GM23248 (cell line): ENCODE measurements around the gene MALAT1. TPM values are rescaled to one million over a fixed set of nuclear protein-coding genes. Genes with fewer than 3 reads are reported as not detected.

Experiments
- DNase-seq: peaks from one replicate; pipeline ENCODE4 v3.0.0-alpha.2; 2015
- H2AFZ ChIP-seq: fragments of 200-600 bp; sonication (generic); 2 replicates; pipeline ENCODE4 v1.6.1; 2016; ENCODE audit warnings: antibody characterized with exemption
- H3F3A ChIP-seq: fragments of 200-600 bp; sonication (generic); 2 replicates; pipeline ENCODE4 v1.6.1; 2016; ENCODE audit warnings: mild to moderate bottlenecking, antibody characterized with exemption, mixed run types; ENCODE audit not compliant: insufficient read depth
- H3K27ac ChIP-seq: fragments of 200-600 bp; sonication (generic); 2 replicates; pipeline ENCODE4 v1.5.1; 2016; ENCODE audit warnings: mild to moderate bottlenecking
- H3K27me3 ChIP-seq: fragments of 200-600 bp; sonication (generic); replicated peaks from 2 replicates; pipeline ENCODE4 v1.6.1; 2016; ENCODE audit warnings: mild to moderate bottlenecking; ENCODE audit not compliant: insufficient read depth
- H3K36me3 ChIP-seq: fragments of 200-600 bp; sonication (generic); 2 replicates; pipeline ENCODE4 v1.6.1; 2016; ENCODE audit warnings: low read depth, mild to moderate bottlenecking
- H3K4me1 ChIP-seq: fragments of 200-600 bp; sonication (generic); 2 replicates; pipeline ENCODE4 v1.6.1; 2016; ENCODE audit warnings: mild to moderate bottlenecking; ENCODE audit not compliant: insufficient read depth
- H3K4me2 ChIP-seq: fragments of 200-600 bp; sonication (generic); one replicate; pipeline ENCODE4 v1.6.1; 2016; ENCODE audit warnings: mild to moderate bottlenecking; ENCODE audit not compliant: unreplicated experiment
- H3K4me3 ChIP-seq: fragments of 200-600 bp; sonication (generic); 2 replicates; pipeline ENCODE4 v1.5.1; 2016; ENCODE audit warnings: mild to moderate bottlenecking
- H3K79me2 ChIP-seq: fragments of 200-600 bp; sonication (generic); 2 replicates; pipeline ENCODE4 v1.6.1; 2016; ENCODE audit warnings: mild to moderate bottlenecking; ENCODE audit not compliant: insufficient read depth
- H3K9ac ChIP-seq: fragments of 200-600 bp; sonication (generic); 2 replicates; pipeline ENCODE4 v1.6.1; 2016; ENCODE audit warnings: mild to moderate bottlenecking
- H3K9me2 ChIP-seq: fragments of 200-600 bp; sonication (generic); 2 replicates; pipeline ENCODE4 v1.6.1; 2016; ENCODE audit warnings: mixed run types, mild to moderate bottlenecking, moderate library complexity; ENCODE audit not compliant: insufficient read depth
- H3K9me3 ChIP-seq: fragments of 200-600 bp; sonication (generic); one replicate; pipeline ENCODE4 v1.6.1; 2017; ENCODE audit warnings: low read depth
- H4K20me1 ChIP-seq: fragments of 200-600 bp; sonication (generic); 2 replicates; pipeline ENCODE4 v1.6.0; 2016; ENCODE audit not compliant: insufficient read depth
- EZH2 ChIP-seq: fragments of 200-600 bp; sonication (generic); IDR thresholded peaks from 2 replicates; pipeline ENCODE4 v1.6.1; 2018; ENCODE audit warnings: antibody characterized with exemption, mild to moderate bottlenecking; ENCODE audit not compliant: insufficient read depth, poor library complexity, severe bottlenecking
- EZH2phosphoT487 ChIP-seq: fragments of 200-600 bp; sonication (generic); IDR thresholded peaks from 2 replicates; pipeline ENCODE4 v1.6.1; 2018; ENCODE audit warnings: antibody characterized with exemption, moderate library complexity, mild to moderate bottlenecking, low read depth; ENCODE audit not compliant: insufficient read depth
- WGBS, 2 experiments: methylation state at CpG; one replicate each; pipeline ENCODE4 v1.1.6; 2015 to 2017; ENCODE audit warnings: low lambda C conversion rate in 2 of 2, low coverage in 1 of 2; ENCODE audit errors: missing lambda C conversion rate in 2 of 2; 5-methylcytosine and 5-hydroxymethylcytosine counted together
- in situ Hi-C: fragments of 300-500 bp; cut with MboI; formaldehyde crosslinking; loops from 2 replicates; pipeline ENCODE4 v1.15.0; 2020
- polyA plus RNA-seq: library from polyadenylated mRNA; unstranded; fragments of >200 nt; fragmentation: Nextera tagmentation; extraction: Ambion mirVana; gene quantifications from 2 replicates; pipeline ENCODE4 v1.2.1, GENCODE V29; 2016
- total RNA-seq: library from RNA; depleted of rRNA; stranded (reverse); fragments of >200 nt; shearing (Covaris generic); gene quantifications from 2 replicates; pipeline ENCODE4 v1.2.3, GENCODE V29; 2014

MALAT1 gene
- total and polyA plus RNA-seq, 2 experiments from 2014 or later = 2,638 to 13,207 TPM

- 5 to 6% methylated on average over 18 to 32 of the region's 33 CpGs for WGBS, 2 experiments
- DNase-seq = peak; percentile 84
- H3K4me2 ChIP-seq = peak overlapping the region; percentile 72
These were observed 20.3 kb upstream of the MALAT1 start for GRCh38 chr11:65478388-65479183.

GRCh38 chr11:65479184-65480145 is 19.4 kb upstream of the MALAT1 start:
- Histone ChIP-seq H3K4me3 (peak overlapping the region; percentile 44), H3K79me2 (peaks cover 75% of the 10 kb centered on the region), H3F3A (peaks cover 39% of the 10 kb centered on the region), H4K20me1 (no peaks in the 10 kb centered on the region), H3K27me3 (no peaks in the 10 kb centered on the region), H3K27ac (peak overlapping the region; percentile 99), H2AFZ (no peak overlapping the region), H3K9me3 (no peaks in the 10 kb centered on the region), H3K9ac (peak overlapping the region; percentile 98), H3K36me3 (no peaks in the 10 kb centered on the region), H3K4me2 (peak overlapping the region; percentile 72), H3K9me2 (no peaks in the 10 kb centered on the region), H3K4me1 (peaks cover 52% of the 10 kb centered on the region)
- DNase-seq = peak; percentile 98
- in situ Hi-C loops = no loop called here
- 34 to 47% methylated on average over 11 of the region's 11 CpGs for WGBS, 2 experiments
- no peak for TF ChIP-seq EZH2phosphoT487
- TF ChIP-seq EZH2 = no peak

More at GRCh38 chr11:65478388-65479183, 20.3 kb upstream of the MALAT1 start:
- Histone ChIP-seq H3K4me1 (peaks cover 52% of the 10 kb centered on the region), H4K20me1 (no peaks in the 10 kb centered on the region), H3F3A (peaks cover 39% of the 10 kb centered on the region), H3K79me2 (peaks cover 78% of the 10 kb centered on the region), H3K4me3 (peak overlapping the region; percentile 44), H3K9ac (peak overlapping the region; percentile 98), H3K27ac (peak overlapping the region; percentile 99), H2AFZ (no peak overlapping the region), H3K36me3 (no peaks in the 10 kb centered on the region), H3K9me3 (no peaks in the 10 kb centered on the region), H3K9me2 (no peaks in the 10 kb centered on the region), H3K27me3 (no peaks in the 10 kb centered on the region)
- no peak for TF ChIP-seq EZH2
- no peak for TF ChIP-seq EZH2phosphoT487
- in situ Hi-C loops = no loop called here

GRCh38 chr11:65482306-65482850 is 16.5 kb upstream of the MALAT1 start:
- Histone ChIP-seq H3K4me1 (peaks cover 69% of the 10 kb centered on the region), H2AFZ (no peak overlapping the region), H3K9me2 (no peaks in the 10 kb centered on the region), H3K27ac (peak overlapping the region; percentile 99), H3K4me3 (no peak overlapping the region), H4K20me1 (no peaks in the 10 kb centered on the region), H3F3A (peaks cover 50% of the 10 kb centered on the region), H3K4me2 (no peak overlapping the region), H3K9ac (no peak overlapping the region), H3K27me3 (no peaks in the 10 kb centered on the region), H3K9me3 (no peaks in the 10 kb centered on the region), H3K79me2 (peaks cover 73% of the 10 kb centered on the region), H3K36me3 (no peaks in the 10 kb centered on the region)
- DNase-seq = no peak
- 96 to 97% methylated on average over 2 of the region's 2 CpGs for WGBS, 2 experiments
- in situ Hi-C loops = no loop called here
- no peak for TF ChIP-seq EZH2phosphoT487
- no peak for TF ChIP-seq EZH2

- peak overlapping the region; percentile 53 for H2AFZ ChIP-seq
- peak overlapping the region; percentile 22 for H3K4me2 ChIP-seq
- H3K4me3 ChIP-seq = 0 out of 2 replicates have a peak overlapping the region, but pooled peaks have one; percentile 15
- H3K36me3 ChIP-seq = no peaks in the 10 kb centered on the region
- H3K4me1 ChIP-seq = peaks cover 71% of the 10 kb centered on the region
- H3K9me2 ChIP-seq = no peaks in the 10 kb centered on the region
- H3F3A ChIP-seq = peaks cover 59% of the 10 kb centered on the region
- TF ChIP-seq EZH2phosphoT487 (no peak), EZH2 (no peak)
- no peaks in the 10 kb centered on the region for H3K9me3 ChIP-seq
- peak overlapping the region; percentile 60 for H3K9ac ChIP-seq
- no peaks in the 10 kb centered on the region for H3K27me3 ChIP-seq
- peak overlapping the region; percentile 100 for H3K27ac ChIP-seq
- H3K79me2 ChIP-seq = peaks cover 66% of the 10 kb centered on the region
- DNase-seq = peak; percentile 49
- 32% methylated on average over 5 of the region's 5 CpGs for WGBS, 2 experiments
- H4K20me1 ChIP-seq = no peaks in the 10 kb centered on the region
- in situ Hi-C loops = no loop called here
These were observed 13.0 kb upstream of the MALAT1 start for GRCh38 chr11:65485920-65486219.
